ENCODE measurements around the gene LAD1.

DNA sequence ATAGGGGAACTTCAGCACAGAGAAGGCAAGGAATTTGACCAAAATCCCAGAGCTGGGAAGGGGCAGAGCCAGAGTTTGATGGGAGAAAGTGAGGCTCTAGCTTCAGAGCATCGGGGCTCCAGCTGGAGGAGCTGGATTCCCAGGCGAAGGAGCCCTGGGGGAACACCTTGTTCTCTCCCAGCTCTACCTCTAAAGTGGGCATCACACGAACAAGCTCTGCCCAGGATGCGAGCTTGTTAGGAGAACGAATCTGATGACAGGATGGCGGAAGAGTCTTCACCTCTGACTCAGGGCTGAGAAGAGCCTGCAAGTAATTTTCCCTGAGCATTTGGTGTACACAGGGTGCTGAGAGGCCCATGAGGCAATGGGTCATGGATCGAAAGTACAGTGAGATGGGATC lies 43.7 kb downstream of the LAD1 start:
- TF ChIP-seq EGR1 (conservative IDR thresholded peaks at IDR 0.05) (no peak), GABPA (tag; conservative IDR thresholded peaks at IDR 0.05; ENCODE audit: low read depth) (no peak), JUNB (CRISPR knock-in tag; conservative IDR thresholded peaks at IDR 0.05) (no peak), RAD21 (CRISPR knock-in tag; conservative IDR thresholded peaks at IDR 0.05 in 1 of 2, IDR thresholded peaks at IDR 0.05 in 1 of 2) (no peak)
- TF ChIP-seq, protein P1, sequence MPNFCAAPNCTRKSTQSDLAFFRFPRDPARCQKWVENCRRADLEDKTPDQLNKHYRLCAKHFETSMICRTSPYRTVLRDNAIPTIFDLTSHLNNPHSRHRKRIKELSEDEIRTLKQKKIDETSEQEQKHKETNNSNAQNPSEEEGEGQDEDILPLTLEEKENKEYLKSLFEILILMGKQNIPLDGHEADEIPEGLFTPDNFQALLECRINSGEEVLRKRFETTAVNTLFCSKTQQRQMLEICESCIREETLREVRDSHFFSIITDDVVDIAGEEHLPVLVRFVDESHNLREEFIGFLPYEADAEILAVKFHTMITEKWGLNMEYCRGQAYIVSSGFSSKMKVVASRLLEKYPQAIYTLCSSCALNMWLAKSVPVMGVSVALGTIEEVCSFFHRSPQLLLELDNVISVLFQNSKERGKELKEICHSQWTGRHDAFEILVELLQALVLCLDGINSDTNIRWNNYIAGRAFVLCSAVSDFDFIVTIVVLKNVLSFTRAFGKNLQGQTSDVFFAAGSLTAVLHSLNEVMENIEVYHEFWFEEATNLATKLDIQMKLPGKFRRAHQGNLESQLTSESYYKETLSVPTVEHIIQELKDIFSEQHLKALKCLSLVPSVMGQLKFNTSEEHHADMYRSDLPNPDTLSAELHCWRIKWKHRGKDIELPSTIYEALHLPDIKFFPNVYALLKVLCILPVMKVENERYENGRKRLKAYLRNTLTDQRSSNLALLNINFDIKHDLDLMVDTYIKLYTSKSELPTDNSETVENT (CRISPR knock-in tag; IDR thresholded peaks at IDR 0.05) = no peak

All from K562 (cell line).